Measurements from ENCODE around the gene C3orf85.
"Not testable (repeated sequence)": the region's sequence is repeated elsewhere in the genome, so short reads cannot be mapped to it uniquely, and the experiment has no call there.

Gene C3orf85, protein sequence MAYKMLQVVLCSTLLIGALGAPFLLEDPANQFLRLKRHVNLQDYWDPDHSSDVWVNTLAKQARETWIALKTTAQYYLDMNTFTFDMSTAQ

GRCh38 chr3:109136523-109136922, at the start of gene C3orf85:
Gene C3orf85, plus strand, starts transcription at chr3:109136719. Its CDS starts 129 bp downstream, at chr3:109136848.
- DNase-seq (ENCODE audit: low read depth in 2 of 2) = no peak

DNA sequence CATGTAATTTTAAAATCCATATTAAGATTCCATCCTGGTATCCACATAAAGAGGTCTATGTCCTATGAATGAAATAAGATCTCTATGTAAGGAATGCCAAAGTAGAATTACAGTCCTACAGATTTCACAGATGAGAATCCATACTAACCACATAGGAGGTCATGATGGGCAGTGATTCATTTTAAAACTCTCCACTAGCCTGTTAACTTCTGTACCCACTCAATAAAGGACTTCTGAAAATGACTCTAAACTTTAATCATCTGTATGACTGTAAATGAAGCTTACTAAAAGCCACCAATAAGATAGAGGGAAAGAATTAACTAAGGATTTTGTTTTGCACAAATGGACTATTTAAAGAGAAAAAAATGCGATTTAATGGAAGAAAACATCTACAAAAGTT, 47.3 kb upstream of the C3orf85 start:
- no peak for DNase-seq (ENCODE audit: low read depth in 2 of 2)

- no peak for DNase-seq (ENCODE audit: low read depth in 2 of 2)
Observed at GRCh38 chr3:109091846-109092245, 44.7 kb upstream of the C3orf85 start.

DNA sequence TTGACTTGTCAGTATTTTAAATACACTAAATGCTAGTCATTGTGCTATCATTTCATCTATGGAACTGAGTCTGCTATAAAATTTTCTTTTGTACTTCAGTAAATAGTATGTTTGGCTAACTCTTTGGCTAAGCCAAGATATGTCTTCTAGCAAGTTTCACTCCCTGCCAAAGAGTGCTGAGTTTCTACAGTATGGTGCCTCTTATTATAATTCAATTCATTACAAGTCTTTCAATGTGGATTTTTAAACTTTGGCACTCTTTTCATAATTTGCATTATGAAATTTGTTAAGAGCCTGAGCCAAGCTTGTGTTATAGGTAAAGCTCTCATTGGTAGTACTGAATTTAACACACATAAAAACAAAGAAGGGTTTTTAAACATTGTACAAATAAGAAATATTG, 43.0 kb upstream of the C3orf85 start:
- DNase-seq (ENCODE audit: low read depth in 2 of 2) = no peak

GRCh38 chr3:109095166-109095565, 41.4 kb upstream of the C3orf85 start:
- no peak for DNase-seq (ENCODE audit: low read depth in 2 of 2)

- no peak for DNase-seq (ENCODE audit: low read depth in 2 of 2)
Observed at GRCh38 chr3:109098079-109098644, 38.4 kb upstream of the C3orf85 start.

- DNase-seq (ENCODE audit: low read depth in 2 of 2) = no peak
Observed at GRCh38 chr3:109109574-109109973, 26.9 kb upstream of the C3orf85 start.

GRCh38 chr3:109112946-109113760, 23.4 kb upstream of the C3orf85 start:
- no peak for DNase-seq (ENCODE audit: low read depth in 2 of 2)

- no peak for DNase-seq (ENCODE audit: low read depth in 2 of 2)
Observed at GRCh38 chr3:109114746-109115145, 21.8 kb upstream of the C3orf85 start.

GRCh38 chr3:109115451-109115850, 21.1 kb upstream of the C3orf85 start:
- DNase-seq (ENCODE audit: low read depth in 2 of 2) = no peak

- DNase-seq (ENCODE audit: low read depth in 2 of 2) = no peak
Observed at GRCh38 chr3:109116031-109116430, 20.5 kb upstream of the C3orf85 start.

- DNase-seq (ENCODE audit: low read depth in 2 of 2) = no peak
Observed at GRCh38 chr3:109117939-109118338, 18.6 kb upstream of the C3orf85 start, which contains the start of gene MORC1. Gene MORC1, minus strand, starts transcription at chr3:109118134. Its CDS starts 75 bp downstream, at chr3:109118059.

DNA sequence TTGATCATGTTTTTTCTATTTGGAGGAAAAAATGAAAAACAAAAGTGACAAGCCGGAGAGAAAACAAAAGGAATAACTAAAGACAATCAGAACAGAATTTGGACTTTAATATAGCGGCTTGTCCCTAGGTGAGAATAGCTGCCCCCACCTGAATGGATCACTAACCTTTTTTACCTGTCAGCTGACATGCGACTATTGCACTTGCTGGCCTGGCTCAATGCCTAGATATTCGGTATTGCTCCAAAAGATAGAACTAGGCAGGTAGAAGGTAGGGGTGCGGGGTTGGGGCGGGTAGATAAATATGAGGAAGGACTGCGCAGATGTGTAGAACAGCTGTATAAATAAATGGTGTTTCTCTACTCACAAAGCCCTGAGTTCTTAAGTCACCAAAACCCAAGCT, 17.9 kb upstream of the C3orf85 start:
- DNase-seq (ENCODE audit: low read depth in 2 of 2) = no peak

DNA sequence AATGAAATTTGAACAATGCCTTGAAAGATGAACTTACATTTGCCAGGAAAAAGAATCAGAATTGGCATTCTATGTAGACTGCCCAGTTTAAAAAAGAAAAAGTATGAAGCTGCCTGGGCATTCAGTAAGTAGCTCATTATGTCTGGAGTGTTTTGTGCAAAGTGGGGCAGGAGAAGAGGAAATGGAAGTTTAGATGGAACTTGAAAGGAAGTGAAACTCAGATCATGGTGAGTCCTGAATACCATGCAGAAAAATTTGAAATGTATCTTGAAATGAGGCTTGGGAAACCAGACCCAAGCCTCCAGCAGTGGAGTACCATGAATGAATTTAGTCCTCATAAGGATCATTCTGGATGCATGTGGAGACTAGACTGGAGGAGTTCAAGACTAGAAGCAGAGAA, 13.8 kb upstream of the C3orf85 start:
- no peak for DNase-seq (ENCODE audit: low read depth in 2 of 2)

- DNase-seq (ENCODE audit: low read depth in 2 of 2) = no peak
Observed at GRCh38 chr3:109125902-109126301, 10.6 kb upstream of the C3orf85 start.

DNA sequence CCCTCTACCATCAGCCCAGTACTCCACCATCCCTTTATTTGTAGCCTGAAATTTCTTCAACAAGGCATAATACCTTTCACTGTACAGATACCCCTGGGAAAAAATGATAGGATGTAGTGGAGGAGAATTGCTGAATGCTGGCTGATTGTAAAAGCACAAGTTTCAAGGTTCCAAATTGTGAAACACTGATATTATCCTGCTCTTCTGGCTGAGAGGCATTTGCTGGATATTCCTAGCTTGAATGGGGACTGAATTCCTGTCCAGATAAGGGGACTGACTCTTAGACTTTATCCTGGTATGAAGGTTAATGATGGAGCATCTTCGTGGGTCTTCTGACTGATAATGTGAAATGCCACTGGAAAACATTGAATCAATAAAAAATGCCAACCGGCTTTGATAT, 9.0 kb upstream of the C3orf85 start:
- DNase-seq (ENCODE audit: low read depth in 2 of 2) = no peak

GRCh38 chr3:109131276-109131675, 5.2 kb upstream of the C3orf85 start:
- DNase-seq (ENCODE audit: low read depth in 2 of 2) = no peak

DNA sequence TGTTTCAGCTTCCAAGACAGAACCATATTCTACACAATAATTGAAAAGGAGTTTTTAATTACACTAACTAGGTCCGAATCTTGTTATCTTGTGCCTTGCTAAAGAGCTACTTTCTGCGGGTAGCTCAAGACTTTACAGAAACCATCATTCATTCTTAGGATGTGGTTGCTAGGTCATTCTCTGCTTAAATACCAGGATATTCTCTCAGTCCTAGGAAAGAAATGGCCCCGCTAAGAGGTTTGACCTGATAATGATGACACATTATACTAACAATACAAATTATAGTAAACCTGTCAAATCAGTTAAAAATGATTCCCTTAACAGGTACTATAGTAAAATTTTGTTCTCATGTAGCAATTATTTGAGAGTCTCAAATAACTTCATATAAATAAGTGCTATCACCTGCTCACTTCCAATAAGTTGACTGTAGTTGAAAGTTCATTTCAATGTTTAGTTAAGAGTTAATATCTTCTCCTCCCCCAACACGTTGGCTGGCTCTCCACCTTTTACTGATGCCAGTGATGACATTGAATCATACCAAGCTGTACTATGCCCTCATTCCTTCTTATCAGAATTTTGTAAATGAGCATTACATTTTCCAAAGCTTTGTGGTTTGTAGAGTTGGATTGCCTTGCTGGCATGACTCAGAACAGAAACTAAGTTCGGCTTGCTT, 3.6 kb upstream of the C3orf85 start:
- no peak for DNase-seq (ENCODE audit: low read depth in 2 of 2)

DNA sequence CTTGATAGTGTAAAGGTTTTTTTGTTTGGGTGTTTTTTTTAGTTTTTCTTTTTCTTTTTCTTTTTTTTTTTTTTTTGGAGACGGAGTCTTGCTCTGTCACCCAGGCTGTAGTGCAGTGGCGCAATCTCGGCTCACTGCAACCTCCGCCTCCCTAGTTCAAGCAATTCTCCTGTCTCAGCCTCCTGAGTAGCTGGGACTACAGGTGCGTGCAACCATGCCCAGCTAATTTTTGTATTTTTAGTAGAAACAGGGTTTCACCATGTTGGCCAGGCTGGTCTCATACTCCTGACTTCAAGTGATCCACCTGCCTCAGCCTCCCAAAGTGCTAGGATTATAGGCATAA, 3.1 kb upstream of the C3orf85 start:
- DNase-seq (ENCODE audit: low read depth in 2 of 2) = not testable (repeated sequence)

DNA sequence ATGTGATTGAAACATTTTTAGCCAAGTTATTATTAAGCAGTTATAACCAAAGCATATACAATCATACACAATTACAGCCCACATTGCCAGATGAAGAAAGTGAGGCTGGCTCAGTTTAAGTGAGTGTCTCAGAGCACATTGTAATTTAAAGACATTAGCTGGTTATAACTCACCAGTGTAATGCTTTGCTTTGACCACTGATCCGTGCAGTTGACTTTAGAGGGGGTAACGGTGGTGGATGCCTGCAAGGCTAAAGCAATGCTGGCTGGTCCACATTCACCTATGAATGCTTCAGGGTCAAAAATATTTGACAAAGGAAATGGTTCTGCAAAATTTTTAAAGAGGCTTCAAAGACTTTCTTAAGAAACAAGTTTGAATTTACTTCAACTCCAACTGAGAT, 1.2 kb downstream of the C3orf85 start:
- no peak for DNase-seq (ENCODE audit: low read depth in 2 of 2)

DNA sequence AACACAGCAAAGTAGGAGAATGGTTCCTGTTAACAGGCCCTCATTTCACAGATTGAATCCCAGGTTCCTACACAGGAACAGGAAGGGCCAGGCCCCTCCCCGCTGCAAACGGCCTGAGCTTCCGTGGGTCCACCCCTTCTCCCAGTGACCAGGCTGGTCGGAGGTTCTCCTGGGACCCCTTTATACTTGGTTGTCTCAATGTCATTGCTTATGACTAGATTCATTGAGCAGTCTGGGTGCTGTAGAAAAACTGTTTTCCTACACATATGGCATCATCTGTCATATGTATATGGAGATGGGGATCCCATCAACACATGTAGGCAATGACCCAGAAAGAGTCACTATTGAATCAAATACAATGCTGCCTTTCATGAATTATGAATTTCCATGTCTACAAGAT, 3.8 kb downstream of the C3orf85 start:
- no peak for DNase-seq (ENCODE audit: low read depth in 2 of 2)

GRCh38 chr3:109143646-109144045, 7.1 kb downstream of the C3orf85 start:
- no peak for DNase-seq (ENCODE audit: low read depth in 2 of 2)

- no peak for DNase-seq (ENCODE audit: low read depth in 2 of 2)
Observed at GRCh38 chr3:109149078-109149477, 12.6 kb downstream of the C3orf85 start.
